IMR-90 (cell line): Measurements from ENCODE around the gene TRABD2A.

Experiments
- CTCF ChIP-seq: conservative IDR thresholded peaks from 2 replicates; pipeline ENCODE4 v1.5.1; 2012; ENCODE audit warnings: mild to moderate bottlenecking, low read depth, low read length, improper control_type of control experiment
- POLR2A ChIP-seq: IDR thresholded peaks from 2 replicates; pipeline ENCODE4 v1.6.1; 2012; ENCODE audit warnings: mild to moderate bottlenecking, low read depth, low read length
- RAD21 ChIP-seq: IDR thresholded peaks from 2 replicates; pipeline ENCODE4 v1.6.1; 2012; ENCODE audit warnings: low read length, improper control_type of control experiment
- TF ChIP-seq, protein P1 (sequence below): fragments of 150-350 bp; IDR thresholded peaks from 2 replicates; pipeline ENCODE4 v1.6.1; 2017; ENCODE audit warnings: mild to moderate bottlenecking, antibody characterized with exemption, low read length, low read depth

- no peak for TF ChIP-seq POLR2A
- TF ChIP-seq CTCF, result no peak
- TF ChIP-seq, protein P1, sequence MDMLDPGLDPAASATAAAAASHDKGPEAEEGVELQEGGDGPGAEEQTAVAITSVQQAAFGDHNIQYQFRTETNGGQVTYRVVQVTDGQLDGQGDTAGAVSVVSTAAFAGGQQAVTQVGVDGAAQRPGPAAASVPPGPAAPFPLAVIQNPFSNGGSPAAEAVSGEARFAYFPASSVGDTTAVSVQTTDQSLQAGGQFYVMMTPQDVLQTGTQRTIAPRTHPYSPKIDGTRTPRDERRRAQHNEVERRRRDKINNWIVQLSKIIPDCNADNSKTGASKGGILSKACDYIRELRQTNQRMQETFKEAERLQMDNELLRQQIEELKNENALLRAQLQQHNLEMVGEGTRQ, result no peak
- TF ChIP-seq RAD21, result no peak
Measured at GRCh38 chr2:84918430-84918829, 37.5 kb upstream of the TRABD2A start.
